Fibroblast of skin of right biceps (primary cell): Measurements from ENCODE around the gene GPR33.
A peak's percentile ranks its signal among the peaks of the same experiment; 100 is the strongest.
"Not testable (repeated sequence)": the region's sequence is repeated elsewhere in the genome, so short reads cannot be mapped to it uniquely, and the experiment has no call there.

Experiments used
- DNase-seq: peaks from one replicate; pipeline ENCODE4 v3.0.0-alpha.2; 2013

The GPR33 gene

DNA sequence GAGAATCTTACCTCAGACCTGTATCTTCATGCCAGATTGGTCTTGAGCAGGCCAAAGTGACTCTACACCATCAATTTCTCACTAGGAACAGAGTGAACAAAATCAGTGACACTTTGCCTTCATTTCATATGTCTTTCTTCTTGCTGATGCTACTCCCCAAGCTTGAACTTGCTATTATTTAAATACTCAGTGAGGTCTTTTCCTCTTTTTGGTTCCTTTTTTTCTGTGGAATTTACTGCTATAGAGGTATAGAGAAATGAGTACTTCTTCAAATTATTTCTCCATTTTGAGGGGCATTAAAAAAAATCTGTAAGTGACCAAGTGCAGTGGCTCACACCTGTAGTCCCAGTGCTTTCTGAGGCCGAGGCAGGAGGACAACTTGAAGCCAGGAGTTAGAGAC lies at the start of gene GPR33:
GPR33 (minus strand) TSS at position 154 of the 400 bp plus-strand sequence. CDS start 4,074 bp downstream, outside the sequence.
- DNase-seq = no peak

DNA sequence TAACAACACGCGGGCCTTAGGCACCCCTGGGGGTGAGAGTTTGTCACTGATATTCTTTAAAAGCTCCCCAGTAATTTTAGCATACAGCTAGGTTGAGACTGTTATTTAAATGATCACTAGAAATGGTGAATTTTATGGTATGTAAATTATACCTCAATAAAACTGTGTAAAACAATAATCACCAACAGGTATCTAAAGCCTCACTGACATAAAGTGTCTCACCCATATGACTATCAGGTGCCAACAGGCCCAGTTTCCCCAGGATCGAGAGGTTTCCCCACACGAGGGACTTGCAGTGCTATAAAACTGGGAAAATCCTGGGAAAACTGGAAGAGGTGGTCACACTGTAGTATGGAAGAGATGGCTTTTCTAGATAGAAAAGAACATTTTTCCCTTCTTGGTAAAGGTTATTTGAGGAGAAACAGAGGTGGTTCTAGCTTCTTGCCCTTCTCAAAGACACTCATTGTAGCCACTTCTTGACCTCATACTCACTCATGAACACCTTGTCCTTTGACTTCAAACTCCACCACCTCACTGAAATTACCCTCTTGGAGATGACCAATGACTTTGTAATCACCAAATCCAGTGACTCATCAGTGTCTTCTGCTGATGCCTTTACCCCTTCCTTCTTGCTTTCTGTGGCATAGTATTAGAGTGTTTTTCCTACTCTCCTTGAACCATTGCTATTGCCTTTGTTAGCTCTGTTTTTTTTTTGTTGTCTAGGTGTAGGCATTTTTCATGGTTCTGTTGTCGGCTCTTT lies 48.5 kb upstream of the GPR33 start:
- DNase-seq = peak; percentile 4

DNA sequence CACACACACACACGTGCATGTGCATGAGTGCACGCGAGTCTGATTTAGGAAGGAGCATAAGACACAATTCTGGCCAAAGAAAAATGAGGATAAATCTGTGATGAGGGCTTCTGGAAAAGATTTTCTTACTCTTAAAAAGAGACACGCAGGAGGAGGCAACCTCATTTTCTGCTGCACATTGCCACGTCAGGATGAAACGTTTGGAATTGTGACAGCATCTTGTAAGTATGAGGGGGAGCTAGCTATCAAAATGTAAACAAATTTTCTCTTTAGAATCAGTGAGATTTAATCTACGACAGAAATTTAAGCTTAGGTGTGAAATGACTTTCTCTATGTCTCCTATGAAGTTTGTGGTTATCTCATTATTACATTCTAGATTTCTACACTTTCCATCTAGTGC lies 42.3 kb upstream of the GPR33 start:
- peak; percentile 34 for DNase-seq

GRCh38 chr14:31529053-31529452 lies 41.2 kb upstream of the GPR33 start:
- no peak for DNase-seq

GRCh38 chr14:31527546-31527945 lies 39.7 kb upstream of the GPR33 start:
- no peak for DNase-seq

DNA sequence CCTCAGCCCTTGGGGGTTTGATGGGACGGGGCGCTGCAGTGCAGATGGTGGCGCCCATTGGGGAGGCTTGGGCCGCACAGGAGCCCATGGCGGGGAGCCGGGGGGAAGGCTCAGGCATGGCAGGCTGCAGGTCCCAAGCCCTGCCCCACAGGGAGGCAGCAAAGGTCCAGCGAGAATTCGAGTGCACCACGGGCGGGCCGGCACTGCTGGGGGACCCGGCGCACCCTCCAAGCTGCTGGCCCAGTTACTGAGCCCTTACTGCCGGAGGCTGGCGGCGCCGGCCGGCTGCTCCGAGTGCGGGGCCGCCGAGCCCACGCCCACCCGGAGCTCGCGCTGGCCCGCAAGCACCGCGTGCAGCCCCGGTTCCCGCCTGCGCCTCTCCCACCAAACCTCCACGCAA lies 39.2 kb upstream of the GPR33 start:
- no peak for DNase-seq

DNA sequence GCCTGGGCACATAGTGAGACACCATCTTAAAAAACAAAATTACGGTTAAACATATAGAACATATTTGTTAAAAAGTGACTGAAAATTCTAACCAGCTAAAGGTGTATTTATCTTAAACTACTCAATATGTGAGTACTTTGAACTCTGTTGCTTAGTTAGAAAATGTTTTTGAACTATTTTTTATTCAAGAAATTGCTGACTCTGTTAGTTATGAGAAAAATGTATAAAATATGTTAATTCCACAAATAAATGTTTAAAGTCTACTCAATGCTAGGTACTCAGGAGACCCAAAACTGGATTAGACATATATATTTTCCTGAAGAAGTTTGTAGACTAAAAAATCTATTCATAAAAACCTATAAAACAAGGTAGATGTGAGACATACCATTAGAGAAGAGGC lies 23.0 kb upstream of the GPR33 start:
- no peak for DNase-seq

GRCh38 chr14:31510222-31510621 lies 22.4 kb upstream of the GPR33 start:
- peak; percentile 9 for DNase-seq

- no peak for DNase-seq
Measured at GRCh38 chr14:31508135-31508534, 20.3 kb upstream of the GPR33 start.

GRCh38 chr14:31505411-31505810 lies 17.6 kb upstream of the GPR33 start:
- peak; percentile 87 for DNase-seq

DNA sequence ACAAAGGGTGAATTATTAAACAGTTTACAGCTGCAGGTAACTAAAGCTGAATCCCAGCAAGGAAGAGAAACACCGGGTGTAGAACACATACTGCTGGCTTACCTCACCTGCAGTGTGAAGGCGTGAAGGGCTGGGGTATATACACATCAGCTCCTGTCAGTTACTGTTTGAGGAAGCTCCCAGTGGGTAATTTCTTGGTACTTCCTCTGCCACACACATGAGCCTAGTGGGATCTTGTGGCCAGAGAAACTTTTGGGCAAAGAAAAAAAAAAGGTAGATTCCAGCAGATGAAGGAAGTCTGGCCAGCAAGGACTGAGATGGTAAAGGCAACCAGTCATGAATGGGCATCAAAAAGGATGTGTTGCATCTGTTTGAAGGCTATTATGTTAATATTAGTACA lies 14.0 kb upstream of the GPR33 start:
- DNase-seq = no peak

DNA sequence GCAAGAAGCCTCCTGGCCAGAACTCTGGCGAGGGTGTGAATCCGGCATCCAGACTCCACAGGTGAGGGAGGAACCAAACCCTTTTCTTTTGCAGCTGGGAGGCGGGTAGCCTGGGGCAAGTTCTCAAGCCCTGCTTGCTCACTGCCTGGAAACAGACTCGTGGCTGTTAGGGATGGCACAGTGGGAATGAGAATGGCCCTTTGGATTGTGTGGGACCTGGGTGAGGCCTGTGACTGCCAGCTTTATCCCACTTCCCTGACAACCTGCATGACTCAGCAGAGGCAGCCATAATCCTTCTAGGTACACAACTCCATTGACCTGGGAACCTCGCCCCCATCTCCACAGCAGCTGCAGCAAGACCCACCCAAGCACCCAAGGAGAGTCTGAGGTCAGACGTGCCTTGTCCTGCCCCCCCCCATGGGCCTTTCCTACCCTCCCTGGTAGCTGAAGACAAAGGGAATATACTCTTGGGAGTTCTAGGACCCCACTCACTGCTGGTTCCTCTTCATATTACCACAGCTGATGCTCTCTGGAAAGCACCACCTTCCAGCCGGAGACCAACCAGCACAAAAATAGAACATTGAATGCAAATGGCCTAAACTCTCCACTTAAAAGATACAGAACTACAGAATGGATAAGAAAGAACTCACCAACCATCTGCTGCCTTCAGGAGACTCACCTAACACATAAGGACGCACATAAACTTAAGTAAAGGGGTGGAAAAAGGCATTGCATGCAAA lies 5.1 kb upstream of the GPR33 start:
- DNase-seq = no peak

DNA sequence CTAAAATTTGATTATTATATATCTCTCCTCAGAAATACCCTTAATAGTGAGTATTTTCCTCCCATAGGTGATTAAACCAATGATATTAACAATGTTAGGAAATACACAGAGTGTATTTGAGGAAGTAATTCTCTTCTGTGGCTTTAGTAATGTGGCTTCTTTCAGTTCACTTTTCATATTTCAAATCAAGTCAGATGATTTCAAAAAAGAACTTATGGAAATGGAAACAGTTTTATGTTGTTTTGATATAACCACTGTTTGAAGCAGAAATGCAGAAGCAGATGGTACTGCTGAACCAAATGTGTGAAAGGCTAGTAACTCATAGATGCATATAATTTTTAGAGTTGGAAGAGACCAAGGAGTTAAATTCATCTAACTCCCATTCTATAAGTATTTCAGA lies 1.9 kb upstream of the GPR33 start:
- DNase-seq = no peak

DNA sequence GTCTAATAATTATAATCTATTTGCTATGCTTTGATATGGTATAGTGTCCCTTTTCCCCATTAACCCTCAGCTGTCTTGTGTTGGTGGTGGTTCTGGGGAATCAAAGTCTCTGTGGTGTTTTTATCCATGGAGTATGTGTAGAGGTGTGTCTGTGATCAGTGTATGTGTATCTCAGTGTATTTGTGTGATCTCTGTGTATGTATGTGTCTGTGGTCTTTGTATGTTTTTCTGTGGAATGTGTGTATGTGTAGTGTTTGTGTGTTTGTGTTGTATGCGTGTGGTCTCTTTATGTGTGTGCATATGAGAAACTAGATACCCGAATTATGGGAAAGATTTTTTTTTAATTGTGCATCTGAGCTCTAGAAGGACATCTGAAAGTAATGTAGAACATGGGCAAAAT lies 1.1 kb downstream of the GPR33 start:
- DNase-seq = no peak

DNA sequence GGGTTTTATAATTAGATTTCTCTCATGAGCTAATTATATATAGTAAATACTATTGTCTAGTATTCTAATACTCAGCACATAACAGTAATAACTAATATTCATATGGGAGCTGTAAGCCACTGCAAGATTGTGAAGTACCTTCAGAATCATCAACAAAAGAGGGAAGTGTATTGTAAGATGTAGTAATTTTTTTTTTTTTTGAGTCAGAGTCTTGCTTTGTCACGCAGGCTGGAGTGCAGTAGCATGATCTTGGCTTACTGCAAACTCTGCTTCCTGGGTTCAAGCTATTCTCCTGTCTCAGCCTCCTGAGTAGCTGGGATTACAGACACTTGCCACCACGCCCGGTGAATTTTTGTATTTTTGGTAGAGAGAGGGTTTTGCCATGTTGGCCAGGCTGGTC lies 3.1 kb downstream of the GPR33 start:
- no peak for DNase-seq

- peak; percentile 39 for DNase-seq
Measured at GRCh38 chr14:31480156-31480555, 7.7 kb downstream of the GPR33 start.

DNA sequence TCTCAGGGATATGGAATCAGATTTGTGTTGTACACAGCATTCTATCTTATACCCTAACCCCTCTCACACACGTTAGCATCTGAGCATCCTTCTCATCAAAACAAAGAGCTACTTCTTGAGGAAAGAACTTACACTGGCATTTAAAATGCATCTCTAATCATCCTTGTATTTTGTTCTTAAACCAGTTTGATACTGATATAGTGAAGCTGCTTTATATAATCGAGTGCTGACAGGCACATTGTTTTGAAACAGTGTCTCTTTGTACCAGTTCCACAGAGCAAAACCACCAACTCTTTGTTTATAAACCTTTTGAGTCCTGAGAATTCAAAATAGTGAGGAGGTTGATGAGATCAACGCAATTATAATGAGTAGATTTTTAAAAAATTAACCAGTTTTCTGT lies 8.8 kb downstream of the GPR33 start:
- no peak for DNase-seq

- no peak for DNase-seq
Measured at GRCh38 chr14:31477248-31477647, 10.6 kb downstream of the GPR33 start.

DNA sequence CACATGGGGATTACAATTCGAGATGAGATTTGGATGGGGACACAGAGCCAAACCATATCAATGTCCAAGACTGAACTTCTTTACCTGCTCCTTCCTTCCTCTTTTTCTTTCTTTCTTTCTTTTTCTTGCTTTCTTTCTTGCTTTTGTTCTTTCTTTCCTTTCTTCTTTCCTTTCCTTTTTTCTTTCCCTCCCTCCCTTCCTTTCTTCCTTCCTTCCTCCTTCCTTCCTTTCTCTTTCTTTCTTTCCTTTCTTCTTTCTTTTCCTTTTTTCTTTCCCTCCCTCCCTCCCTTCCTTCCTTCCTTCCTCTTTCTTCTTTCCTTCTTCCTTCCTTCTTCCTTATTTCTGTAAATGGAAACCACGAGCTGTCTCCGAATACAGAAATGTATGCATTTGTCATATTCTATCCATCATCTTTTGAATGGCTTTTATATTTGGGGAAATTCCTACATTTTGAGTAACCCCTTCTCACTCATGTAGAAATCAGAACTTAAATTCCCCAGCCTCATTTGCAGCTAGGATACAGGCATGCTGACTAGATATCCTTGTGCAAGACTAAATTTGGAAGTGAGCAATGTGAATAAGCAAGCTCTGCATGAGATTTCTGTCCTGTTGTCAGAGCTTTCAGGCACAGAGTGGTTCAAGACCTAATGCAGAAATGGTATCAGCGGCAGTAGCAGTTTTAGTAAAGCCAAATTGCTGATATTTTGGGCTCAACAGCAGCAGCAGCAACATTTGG lies 11.5 kb downstream of the GPR33 start:
- DNase-seq = peak; percentile 21

- DNase-seq = no peak
Measured at GRCh38 chr14:31466554-31466953, 21.3 kb downstream of the GPR33 start.

DNA sequence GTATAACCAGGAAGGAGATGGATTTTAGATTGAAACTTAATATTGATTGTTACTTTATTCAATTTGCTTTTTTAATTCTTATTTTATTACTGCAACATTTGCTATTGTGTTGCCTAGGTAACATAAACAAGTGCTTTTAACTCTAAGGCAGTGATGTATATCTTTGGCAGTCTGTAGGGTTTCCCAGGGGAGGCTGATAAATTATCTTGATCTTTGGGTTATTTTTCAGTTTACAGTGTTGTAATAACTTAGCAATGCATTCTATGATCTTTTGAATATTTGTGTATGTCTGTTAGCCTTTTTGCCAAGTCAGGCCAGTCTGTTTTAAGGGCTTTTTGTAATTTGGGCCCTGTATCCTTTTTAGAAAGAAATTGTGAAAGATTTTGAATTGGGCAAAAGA lies 22.7 kb downstream of the GPR33 start:
- peak; percentile 63 for DNase-seq

DNA sequence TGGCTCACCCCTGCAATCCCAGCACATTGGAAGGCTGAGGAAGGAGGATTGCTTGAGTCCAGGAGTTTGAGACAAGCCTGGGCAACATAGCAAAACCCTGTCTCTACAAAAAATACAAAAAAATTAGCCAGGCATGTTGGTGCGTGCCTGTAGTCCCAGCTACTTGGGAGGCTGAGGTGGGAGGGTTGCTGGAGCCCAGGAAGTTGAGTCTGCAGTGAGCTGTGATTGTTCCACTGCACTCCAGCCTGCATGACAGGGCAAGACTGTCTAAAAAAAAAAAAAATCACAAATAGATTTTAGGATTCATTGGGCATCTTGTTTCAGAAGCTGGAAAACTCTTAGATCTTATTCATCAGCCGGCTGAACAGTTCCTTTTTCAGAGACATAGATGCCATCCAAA lies 25.4 kb downstream of the GPR33 start:
- not testable (repeated sequence) for DNase-seq

DNA sequence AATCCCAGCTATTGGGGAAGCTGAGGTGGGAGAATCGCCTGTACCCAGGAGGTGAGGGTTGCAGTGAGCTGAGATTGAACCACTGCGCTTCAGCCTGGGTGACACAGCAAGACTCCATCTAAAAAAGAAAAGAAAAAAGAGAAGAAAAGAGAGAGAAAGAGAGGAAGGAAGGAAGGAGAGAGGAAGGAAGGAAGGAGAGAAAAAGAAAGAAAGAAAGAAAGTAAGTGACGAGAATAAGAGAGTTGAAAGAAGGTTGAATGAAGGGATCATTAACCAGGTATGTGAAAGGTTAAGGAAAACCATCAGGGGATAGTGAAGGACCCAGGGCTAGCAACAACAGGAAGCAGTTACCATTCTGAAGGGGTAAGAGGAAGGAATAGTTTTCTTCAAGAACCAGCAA lies 26.3 kb downstream of the GPR33 start:
- no peak for DNase-seq
